Measurements from ENCODE around the gene COPS7A.

DNA sequence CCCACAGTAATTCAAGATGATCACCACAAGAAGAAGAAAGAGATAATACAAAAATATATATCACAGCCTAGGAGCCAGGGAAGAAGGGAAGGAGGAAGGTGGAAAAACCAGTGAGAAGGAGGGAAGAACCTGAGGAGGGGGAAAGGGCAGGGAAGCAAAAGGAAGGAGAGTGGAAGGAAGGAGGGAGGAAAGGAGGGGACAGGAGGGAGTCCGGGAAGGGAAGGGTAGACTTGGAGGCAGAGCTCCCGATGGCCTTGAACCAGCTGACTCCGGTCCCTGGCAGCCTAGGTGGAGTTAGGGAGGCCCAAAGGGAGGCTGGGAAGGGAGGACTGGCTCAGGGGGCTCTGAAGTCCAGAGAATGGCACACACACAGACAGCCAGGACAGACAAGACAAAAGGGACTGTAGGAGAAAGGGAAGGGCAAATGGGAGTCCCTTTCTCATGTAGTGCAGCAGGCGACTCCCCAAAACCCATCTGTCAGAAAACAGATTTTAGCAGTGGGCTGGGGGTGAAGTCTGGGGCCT, 30.0 kb upstream of the COPS7A start:
- TF ChIP-seq, protein P1, sequence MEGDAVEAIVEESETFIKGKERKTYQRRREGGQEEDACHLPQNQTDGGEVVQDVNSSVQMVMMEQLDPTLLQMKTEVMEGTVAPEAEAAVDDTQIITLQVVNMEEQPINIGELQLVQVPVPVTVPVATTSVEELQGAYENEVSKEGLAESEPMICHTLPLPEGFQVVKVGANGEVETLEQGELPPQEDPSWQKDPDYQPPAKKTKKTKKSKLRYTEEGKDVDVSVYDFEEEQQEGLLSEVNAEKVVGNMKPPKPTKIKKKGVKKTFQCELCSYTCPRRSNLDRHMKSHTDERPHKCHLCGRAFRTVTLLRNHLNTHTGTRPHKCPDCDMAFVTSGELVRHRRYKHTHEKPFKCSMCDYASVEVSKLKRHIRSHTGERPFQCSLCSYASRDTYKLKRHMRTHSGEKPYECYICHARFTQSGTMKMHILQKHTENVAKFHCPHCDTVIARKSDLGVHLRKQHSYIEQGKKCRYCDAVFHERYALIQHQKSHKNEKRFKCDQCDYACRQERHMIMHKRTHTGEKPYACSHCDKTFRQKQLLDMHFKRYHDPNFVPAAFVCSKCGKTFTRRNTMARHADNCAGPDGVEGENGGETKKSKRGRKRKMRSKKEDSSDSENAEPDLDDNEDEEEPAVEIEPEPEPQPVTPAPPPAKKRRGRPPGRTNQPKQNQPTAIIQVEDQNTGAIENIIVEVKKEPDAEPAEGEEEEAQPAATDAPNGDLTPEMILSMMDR (IDR thresholded peaks at IDR 0.05) = no peak
- TF ChIP-seq POLR2A (IDR thresholded peaks at IDR 0.05) (no peak), POLR2AphosphoS5 (IDR thresholded peaks at IDR 0.05) (no peak)
